C4-2B (cell line): ENCODE measurements around the gene AKR7A2.

Experiments
- CTCF ChIP-seq: fragments of 450-650 bp; conservative IDR thresholded peaks from 2 replicates; pipeline ENCODE4 v1.5.1; 2017; ENCODE audit warnings: mild to moderate bottlenecking
- ZFX ChIP-seq: fragments of 450-650 bp; IDR thresholded peaks from 2 replicates; pipeline ENCODE4 v1.6.1; 2017

- no peak for TF ChIP-seq CTCF
- TF ChIP-seq ZFX = peak; percentile 42
Measured at GRCh38 chr1:19311931-19312781, at the start of gene AKR7A2, which contains the start of gene SLC66A1.
